Measurements from ENCODE around the gene ZNF598. TPM values are rescaled to one million over a fixed set of nuclear protein-coding genes. Genes with fewer than 3 reads are reported as not detected.

ZNF598 gene
- total RNA-seq = 7.8 TPM

GRCh38 chr16:2009791-2010510 is at the start of gene ZNF598:
TSS of gene ZNF598 (minus strand) at chr16:2009821.

DNA sequence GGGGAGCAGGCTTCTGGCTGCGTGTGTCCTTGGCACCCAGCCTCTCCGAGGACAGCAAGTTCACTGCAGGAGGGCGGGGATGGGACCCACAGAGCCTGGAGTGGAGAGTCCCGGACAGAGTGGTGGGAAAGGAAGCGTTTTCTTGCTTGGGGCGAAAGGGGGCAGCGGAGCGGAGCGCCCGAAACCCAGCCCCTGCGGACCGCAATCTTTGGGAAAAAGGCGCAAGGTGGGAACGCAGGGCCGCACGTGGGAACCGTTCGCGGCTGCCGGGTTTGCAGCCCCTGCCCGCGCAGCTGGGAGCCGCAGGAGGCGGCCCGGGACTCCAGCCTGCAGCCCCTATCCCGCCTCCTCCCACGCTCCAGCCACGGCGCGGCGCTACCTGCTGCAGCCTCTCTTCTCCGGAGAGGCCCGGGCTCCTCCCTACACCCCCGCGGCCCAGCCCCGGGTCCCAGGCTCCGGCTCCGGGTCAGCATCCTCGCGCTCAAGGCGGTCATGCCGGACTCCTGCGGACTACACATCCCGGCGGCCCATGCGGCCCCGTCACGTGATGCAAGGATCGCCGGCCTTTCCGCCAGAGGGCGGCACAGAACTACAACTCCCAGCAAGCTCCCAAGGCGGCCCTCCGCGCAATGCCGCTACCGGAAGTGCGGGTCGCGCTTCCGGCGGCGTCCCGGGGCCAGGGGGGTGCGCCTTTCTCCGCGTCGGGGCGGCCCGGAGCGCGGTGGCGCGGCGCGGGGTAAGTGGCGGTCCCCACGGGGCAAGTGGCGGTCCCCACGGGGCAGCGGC is 37.9 kb upstream of the ZNF598 start, which contains the start of the genes NTHL1 and TSC2:
Gene NTHL1, minus strand, starts transcription at position 505 of the 786 bp plus-strand sequence. Its CDS starts 11 bp downstream, at position 494.
Gene TSC2, plus strand, starts transcription at position 656 of the 786 bp plus-strand sequence. CDS start 631 bp downstream, outside the sequence.

GRCh38 chr16:2026461-2027023 is 16.9 kb upstream of the ZNF598 start, which contains the start of gene NHERF2:
TSS of gene NHERF2 (plus strand) at chr16:2026902. CDS start at chr16:2027006, 104 bp downstream.

GRCh38 chr16:2019518-2019920 is 9.9 kb upstream of the ZNF598 start, which contains the start of gene NPW:
TSS of gene NPW (plus strand) at chr16:2019785.

DNA sequence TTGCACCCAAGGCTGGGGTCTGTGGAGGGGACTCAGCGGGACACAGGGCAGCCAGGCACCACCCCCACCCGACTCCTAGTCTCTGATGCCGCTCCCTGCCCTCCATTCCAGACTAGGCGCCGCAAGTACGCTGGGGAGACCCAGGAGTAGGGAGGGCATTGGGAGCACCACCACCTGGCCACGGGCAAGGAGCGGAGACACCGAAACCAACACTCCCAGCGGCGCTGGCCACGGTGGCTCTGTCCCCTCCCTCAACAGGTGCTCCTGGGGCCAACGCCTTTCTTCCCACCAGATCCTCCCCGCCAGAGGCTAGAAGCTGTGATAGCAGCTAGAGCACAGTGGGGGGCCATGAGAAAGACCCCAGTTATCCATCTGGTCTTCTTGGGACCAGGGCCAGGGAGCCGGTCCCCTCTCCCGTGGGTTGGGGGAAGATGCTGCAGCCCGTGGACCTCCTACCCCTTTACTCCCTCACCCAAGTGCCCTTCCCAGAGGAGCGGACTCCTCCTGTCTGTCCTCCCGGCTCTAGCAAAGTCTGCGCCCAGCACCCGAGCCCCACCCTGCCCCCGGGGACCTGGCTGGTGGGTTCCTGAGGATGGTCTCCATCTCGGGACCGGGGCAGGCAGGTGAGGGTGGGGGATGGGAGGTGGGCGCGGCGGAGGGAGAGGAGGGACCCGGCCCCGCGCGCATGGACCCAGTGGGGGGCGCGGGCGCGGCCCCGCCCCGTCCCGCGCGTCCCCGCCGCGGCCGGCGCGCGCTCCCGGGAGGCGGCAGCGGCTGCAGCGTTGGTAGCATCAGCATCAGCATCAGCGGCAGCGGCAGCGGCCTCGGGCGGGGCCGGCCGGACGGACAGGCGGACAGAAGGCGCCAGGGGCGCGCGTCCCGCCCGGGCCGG is 20.2 kb downstream of the ZNF598 start, which contains the start of gene SYNGR3:
Gene SYNGR3, plus strand, starts transcription at position 762 of the 892 bp plus-strand sequence. CDS start 133 bp downstream, outside the sequence.

GRCh38 chr16:1983544-1984346 is 25.9 kb downstream of the ZNF598 start, which contains the start of gene GFER:
TSS of gene GFER (plus strand) at chr16:1984193. CDS start at chr16:1984219, 26 bp downstream.

DNA sequence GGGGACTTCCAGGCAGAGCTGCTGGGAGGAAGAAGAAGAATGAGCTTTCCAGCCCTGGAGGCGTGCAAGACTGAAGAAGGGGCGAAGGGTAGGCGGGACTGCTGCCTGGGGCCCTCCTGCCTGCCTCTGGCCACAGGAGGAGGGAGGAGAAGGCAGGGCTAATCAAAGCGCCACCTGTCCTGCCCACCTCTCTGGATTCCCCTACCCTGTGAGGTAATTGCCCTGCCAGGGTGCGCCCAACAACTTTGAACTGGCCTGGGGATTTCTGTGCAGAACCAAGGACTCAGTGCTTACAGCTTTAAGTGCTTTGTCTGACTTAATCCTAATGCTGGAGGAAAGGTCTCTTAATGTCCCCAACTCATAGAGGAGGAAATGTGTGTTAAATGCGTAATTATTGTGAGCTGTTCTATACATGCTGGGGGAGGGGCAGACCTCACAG is 28.2 kb downstream of the ZNF598 start, which contains the start of gene NOXO1:
Gene NOXO1, minus strand, starts transcription at position 72 of the 439 bp plus-strand sequence. CDS start 290 bp downstream, outside the sequence.

GRCh38 chr16:1971796-1972489 is 37.7 kb downstream of the ZNF598 start, which contains the start of gene TBL3:
TSS of gene TBL3 (plus strand) at chr16:1972053. CDS start at chr16:1972165, 112 bp downstream.

DNA sequence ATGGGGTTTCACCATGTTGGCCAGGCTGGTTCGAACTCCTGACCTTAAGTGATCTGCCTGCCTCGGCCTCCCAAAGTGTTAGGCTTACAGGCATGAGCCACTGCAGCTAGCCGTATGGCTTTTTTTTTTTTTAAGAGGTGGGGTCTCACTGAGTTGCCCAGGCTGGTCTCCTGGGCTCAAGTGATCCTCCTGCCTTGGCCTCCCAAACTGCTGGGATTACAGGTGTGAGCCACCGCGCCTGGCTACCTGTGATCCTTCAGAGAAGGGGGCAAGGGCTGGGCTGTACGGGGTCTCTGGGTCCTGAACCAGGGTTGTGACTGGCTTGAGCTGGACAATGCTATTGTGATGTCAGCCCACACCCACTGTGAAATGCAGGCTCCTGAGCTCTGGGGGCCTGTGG is 43.2 kb downstream of the ZNF598 start, which contains the start of gene RNF151:
Gene RNF151, plus strand, starts transcription at position 397 of the 400 bp plus-strand sequence. CDS start 26 bp downstream, outside the sequence.

DNA sequence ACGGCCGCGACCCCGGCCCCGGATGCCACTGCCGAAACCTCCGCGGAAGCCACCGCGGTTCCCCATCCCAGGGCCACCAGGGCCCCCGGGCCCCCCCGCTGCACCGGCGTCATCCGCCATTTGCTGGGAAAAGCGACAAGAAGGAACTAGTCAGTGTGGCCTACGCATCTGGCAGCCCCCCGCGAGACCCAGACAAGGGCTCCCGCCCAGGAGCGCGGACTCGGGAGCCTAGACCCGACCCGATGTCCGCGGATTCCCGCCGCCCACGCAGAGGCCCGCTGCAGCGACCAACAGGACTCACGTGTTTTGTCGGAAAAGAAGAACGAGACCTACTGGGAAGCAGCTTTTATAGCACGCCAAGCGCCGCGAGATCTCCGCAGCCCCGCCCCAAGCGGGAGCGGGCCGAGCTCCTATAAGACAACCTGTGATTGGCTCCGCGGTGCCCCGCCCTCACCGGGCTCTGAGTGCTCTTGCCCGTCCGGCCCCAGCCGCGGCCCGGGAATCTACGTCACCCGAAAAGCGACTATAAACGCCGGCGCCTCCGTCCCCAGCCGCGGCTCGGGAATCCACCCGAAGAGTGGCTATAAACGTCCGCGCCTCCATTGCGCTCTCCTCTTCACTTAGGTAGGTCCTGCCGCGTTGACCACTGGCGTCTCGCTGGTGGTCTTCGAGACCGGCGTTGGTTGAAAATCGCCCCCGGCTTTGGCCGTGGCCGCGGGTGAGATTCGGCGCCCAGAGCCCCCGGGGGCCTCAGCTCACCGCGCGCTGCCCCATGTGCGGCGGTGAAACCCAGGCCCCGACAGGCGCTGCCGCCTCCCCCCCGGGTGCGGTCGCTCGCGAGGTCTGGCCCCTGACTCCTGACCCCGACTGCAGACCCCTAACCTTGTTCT is 44.9 kb downstream of the ZNF598 start, which contains the start of gene RPS2:
Gene RPS2, minus strand, starts transcription at position 321 of the 890 bp plus-strand sequence. Its CDS starts 201 bp downstream, at position 120.

GRCh38 chr16:1959269-1960039 is 50.2 kb downstream of the ZNF598 start, which contains the start of gene NDUFB10:
TSS of gene NDUFB10 (plus strand) at chr16:1959538. CDS start at chr16:1959625, 87 bp downstream.

Small RNAs within 50 kb of the gene (small RNA-seq; reads per million reads assigned to genes)
- gene AC005363.2 = not detected
- gene RN7SL219P = not detected
- gene SNORA10 = not detected
- gene SNORA64 = not detected

Other genes starting within 250 kb of the ZNF598 start
- gene NME3, start 238.3 kb downstream of the ZNF598 start, total RNA-seq = 23.8 TPM
- gene EME2, start 237.0 kb downstream of the ZNF598 start, total RNA-seq = 12.0 TPM
- gene MRPS34, start 236.7 kb downstream of the ZNF598 start, total RNA-seq = 34.4 TPM
- gene SPSB3, start 227.2 kb downstream of the ZNF598 start, total RNA-seq = 44.5 TPM
- gene NUBP2, start 226.9 kb downstream of the ZNF598 start, total RNA-seq = 36.2 TPM
- gene IGFALS, start 216.1 kb downstream of the ZNF598 start, total RNA-seq = not detected
- 67.4 TPM for gene HAGH, start 183.0 kb downstream of the ZNF598 start, total RNA-seq
- 44.3 TPM for gene FAHD1, start 182.6 kb downstream of the ZNF598 start, total RNA-seq
- 1.8 TPM for gene MEIOB, start 137.7 kb downstream of the ZNF598 start, total RNA-seq
- not detected for gene HS3ST6, start 91.4 kb downstream of the ZNF598 start, total RNA-seq
- 6.7 TPM for gene MSRB1, start 66.6 kb downstream of the ZNF598 start, total RNA-seq
- gene RPL3L, start 55.1 kb downstream of the ZNF598 start, total RNA-seq = not detected
- gene NDUFB10, start 50.3 kb downstream of the ZNF598 start, total RNA-seq = 93.0 TPM
- gene RPS2, start 45.0 kb downstream of the ZNF598 start, total RNA-seq = 1,359 TPM
- not detected for gene RNF151, start 43.0 kb downstream of the ZNF598 start, total RNA-seq
- 13.1 TPM for gene TBL3, start 37.8 kb downstream of the ZNF598 start, total RNA-seq
- gene NOXO1, start 28.4 kb downstream of the ZNF598 start, total RNA-seq = 1.2 TPM
- gene GFER, start 25.6 kb downstream of the ZNF598 start, total RNA-seq = 14.1 TPM
- gene SYNGR3, start 19.9 kb downstream of the ZNF598 start, total RNA-seq = 112 TPM
- gene NPW, start 10.0 kb upstream of the ZNF598 start, total RNA-seq = not detected
- gene NHERF2, start 17.1 kb upstream of the ZNF598 start, total RNA-seq = 23.5 TPM
- 26.8 TPM for gene NTHL1, start 38.0 kb upstream of the ZNF598 start, total RNA-seq
- 70.4 TPM for gene TSC2, start 38.2 kb upstream of the ZNF598 start, total RNA-seq
- 78.2 TPM for gene PKD1, start 126.1 kb upstream of the ZNF598 start, total RNA-seq
- 8.1 TPM for gene RAB26, start 138.8 kb upstream of the ZNF598 start, total RNA-seq
- gene TRAF7, start 146.0 kb upstream of the ZNF598 start, total RNA-seq = 23.5 TPM
- 41.3 TPM for gene CASKIN1, start 186.8 kb upstream of the ZNF598 start, total RNA-seq
- gene MLST8, start 195.6 kb upstream of the ZNF598 start, total RNA-seq = 11.3 TPM
- gene BRICD5, start 201.0 kb upstream of the ZNF598 start, total RNA-seq = 6.2 TPM
- gene PGP, start 205.0 kb upstream of the ZNF598 start, total RNA-seq = 17.5 TPM
- gene E4F1, start 213.8 kb upstream of the ZNF598 start, total RNA-seq = 21.7 TPM
- gene DNASE1L2, start 226.6 kb upstream of the ZNF598 start, total RNA-seq = 2.8 TPM
- 17.5 TPM for gene ECI1, start 241.8 kb upstream of the ZNF598 start, total RNA-seq

All from diencephalon (tissue), 1 donor.